Measurements from ENCODE around the gene LYG2.
"Not testable (repeated sequence)": the region's sequence is repeated elsewhere in the genome, so short reads cannot be mapped to it uniquely, and the experiment has no call there.

The LYG2 gene

DNA sequence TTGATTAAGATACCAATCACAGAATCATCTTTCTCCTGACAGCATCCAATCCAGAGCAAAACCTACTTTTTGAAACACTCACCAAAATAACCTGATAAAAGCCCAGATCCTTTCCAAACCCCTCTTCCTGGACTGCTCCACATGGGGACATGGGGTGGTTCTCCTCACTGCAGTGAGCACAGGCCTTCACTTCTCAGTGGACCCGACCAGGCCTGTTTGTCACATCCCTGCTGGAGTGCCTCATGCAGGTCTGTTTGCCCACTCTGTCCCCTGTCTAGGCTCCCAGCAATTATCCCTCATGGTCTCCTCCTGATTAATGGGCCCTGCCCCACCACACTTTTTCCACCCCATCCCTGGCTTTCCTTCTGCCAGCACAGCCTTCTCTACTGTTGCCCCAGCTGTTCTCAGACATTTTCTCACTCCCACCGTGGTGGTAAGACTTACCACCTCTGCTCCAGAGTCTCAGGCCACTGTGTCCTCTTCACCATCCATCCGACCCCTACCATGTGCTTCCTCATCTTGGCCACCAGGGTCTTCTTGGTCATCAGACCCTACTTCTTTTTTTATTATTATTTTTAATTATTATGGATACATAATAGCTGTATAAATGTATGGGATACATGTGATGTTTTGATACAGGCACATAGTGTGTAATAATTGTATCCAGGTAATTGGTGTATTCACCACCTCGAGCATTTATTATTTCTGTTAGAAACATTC is 53.3 kb downstream of the LYG2 start:
- DNase-seq (ENCODE audit: extremely low read depth in 1 of 2, low read depth in 1 of 2) = no peak

DNA sequence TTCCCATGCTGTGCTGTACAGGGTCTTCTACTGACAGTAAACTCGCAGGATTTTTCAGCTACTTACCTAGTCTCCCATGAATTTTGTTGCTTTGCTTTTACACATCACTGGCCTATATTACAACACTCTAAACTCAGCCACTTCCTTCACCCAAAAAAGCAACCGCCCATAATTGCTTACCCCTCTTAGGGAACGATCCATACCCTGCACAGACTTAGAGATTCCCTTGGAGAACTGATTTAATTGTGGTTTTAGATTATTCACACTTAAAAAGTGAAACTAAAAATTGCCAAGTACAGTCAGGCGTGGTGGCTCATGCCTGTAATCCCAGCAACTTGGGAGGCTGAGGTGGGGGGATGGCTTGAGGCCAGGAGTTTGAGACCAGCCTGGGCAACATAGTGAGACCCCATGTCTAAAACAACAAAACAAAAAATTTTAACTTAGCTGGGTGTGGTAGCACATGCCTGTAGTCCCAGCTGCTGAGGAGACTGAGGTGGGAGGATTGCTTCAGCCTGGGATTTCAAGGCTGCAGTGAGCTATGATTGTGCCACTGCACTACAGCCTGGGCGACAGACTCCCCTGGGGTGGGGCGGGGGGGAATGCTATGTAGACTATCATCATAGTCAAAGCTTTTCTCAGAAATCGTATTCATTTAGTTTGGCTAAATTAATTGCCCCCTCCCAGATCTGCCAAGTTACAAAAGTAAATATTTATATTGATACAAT is 55.2 kb downstream of the LYG2 start:
- no peak for DNase-seq (ENCODE audit: extremely low read depth in 1 of 2, low read depth in 1 of 2)

DNA sequence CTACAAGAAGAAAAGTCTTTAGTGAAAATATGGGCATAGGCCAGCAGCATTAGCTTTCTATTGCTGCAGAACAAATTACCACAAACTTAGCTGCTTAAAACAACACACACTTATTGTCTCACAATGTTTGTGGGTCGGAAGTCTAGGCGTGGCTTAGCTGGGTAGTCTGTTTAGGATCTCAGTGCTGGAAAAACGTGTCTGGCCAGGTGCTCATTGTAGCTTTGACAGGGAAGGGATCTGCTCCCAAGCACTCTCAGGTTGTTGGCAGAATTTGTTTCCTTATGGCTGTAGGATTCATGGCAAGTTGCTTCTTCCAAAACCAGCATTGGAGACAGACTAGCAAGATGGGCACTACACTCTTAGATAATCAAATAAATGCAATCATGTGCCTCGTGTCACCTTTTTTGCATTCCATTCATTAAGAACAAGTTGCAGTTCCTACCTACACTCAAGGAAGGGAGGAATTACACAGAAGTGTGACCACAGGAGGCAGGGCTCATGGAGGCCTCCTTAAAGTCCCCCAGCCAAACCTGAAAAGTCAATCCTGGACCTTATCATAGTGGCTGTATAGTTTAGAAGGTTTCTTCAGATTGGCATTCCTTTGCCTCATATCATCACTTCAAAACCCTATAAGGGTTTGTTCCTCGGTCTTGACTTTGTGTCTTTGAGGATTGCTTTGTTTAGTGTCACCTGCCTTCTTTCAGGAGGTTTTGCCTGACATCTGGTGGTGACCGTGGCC is 57.2 kb downstream of the LYG2 start:
- no peak for DNase-seq (ENCODE audit: extremely low read depth in 1 of 2, low read depth in 1 of 2)

DNA sequence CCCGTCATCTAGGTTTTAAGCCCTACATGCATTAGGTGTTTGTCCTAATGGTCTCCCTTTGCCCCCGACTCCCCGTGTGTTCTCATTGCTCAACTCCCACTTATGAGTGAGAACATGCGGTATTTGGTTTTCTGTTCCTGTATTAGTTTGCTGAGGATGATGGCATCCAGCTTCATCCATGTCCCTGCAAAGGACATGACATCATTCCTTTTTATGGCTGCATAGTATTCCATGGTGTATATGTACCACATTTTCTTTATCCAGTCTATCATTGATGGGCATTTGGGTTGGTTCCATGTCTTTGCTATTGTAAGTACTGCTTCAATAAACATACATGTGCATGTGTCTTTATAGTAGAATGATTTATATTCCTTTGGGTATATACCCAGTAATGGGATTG is 63.1 kb downstream of the LYG2 start:
- DNase-seq (ENCODE audit: extremely low read depth in 1 of 2, low read depth in 1 of 2) = not testable (repeated sequence)

All from stimulated activated CD8-positive, alpha-beta memory T cell treated with anti-CD3 and anti-CD28 coated beads, Interleukin-7, amount 100 ng/mL, for 48 hours (primary cell).